Stimulated activated CD4-positive, alpha-beta T cell treated with anti-CD3 and anti-CD28 coated beads, Interleukin-2, amount 100 ng/mL, for 4 hours (primary cell): ENCODE measurements around the gene HNRNPA3.
A peak's percentile ranks its signal among the peaks of the same experiment; 100 is the strongest.
"Not testable (repeated sequence)": the region's sequence is repeated elsewhere in the genome, so short reads cannot be mapped to it uniquely, and the experiment has no call there.

ENCODE experiments used
- DNase-seq: peaks from one replicate; pipeline ENCODE4 v3.0.0-alpha.2; 2020; ENCODE audit warnings: low read depth

The HNRNPA3 gene

DNA sequence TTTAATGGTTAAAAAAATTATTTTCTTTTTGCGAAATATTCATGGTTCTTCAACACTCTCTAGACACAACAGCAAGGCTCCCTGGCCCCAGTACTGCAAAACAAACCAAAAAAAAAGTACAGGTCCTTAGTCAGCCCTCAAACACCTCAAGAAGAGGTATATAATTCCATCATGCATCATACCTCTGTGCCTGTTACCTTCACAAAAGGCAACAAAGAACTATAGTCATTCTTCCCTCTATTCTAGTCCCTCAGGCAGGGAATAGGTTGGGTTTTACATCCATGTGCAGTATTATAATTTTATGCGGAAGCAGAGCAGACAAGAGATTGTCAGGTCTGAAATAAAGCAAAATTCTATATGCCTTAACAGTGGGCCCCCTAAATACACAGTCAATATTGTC lies 43.4 kb downstream of the HNRNPA3 start:
- no peak for DNase-seq

DNA sequence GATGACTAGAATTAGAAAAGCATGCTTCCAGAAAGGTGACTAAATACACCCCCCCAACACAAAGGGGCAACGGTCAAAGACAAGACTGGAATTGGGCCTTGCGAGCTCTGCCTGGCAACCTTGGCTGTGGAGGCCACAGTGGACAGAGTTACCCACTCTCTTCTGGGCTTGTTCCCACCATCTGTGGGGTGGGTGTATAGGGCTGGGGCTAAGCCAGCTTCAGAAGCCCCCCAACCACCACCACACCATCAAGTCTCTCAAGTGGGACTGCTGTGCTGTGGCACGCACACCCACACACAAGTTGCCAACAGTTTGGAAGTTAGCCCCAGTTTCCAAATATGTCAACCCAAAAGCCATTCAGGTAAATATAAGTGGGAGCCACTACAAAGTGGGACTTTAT lies 44.1 kb downstream of the HNRNPA3 start:
- no peak for DNase-seq

DNA sequence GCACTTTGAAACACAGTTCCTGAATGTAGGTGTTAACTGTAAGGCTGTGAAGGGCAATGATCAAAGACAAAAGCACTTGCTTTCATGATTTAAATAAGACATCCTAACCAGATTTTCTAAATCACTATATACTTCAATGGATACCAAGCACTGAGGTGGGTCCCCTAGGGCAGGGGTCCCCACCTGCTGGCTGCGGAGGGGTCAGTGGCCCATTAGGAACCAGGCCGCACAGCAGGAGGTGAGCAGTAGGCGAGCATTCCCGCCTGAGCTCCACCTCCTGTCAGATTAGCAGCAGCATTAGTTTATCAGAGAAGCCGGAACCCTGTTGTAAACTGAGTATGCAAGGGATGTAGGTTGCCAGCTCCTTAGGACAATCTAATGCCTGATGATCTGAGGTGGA lies 44.9 kb downstream of the HNRNPA3 start:
- DNase-seq = no peak

DNA sequence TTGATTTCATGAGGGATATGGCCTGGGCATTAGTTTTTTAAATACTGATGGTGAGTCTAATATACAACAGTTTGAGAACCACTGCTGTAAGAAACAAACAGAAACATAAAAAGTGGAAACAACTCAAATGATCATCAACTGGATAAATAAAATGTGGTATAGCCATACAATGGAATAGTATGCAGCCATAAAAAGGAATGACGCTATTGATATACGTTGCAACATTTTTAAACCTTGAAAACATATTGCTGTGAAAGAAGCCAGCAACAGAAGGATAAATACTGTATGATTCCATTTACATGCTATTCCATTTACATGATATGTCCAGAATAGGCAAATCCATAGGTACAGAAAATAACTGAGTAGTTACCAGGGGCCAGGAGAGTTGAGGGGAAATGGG lies 45.5 kb downstream of the HNRNPA3 start:
- no peak for DNase-seq

DNA sequence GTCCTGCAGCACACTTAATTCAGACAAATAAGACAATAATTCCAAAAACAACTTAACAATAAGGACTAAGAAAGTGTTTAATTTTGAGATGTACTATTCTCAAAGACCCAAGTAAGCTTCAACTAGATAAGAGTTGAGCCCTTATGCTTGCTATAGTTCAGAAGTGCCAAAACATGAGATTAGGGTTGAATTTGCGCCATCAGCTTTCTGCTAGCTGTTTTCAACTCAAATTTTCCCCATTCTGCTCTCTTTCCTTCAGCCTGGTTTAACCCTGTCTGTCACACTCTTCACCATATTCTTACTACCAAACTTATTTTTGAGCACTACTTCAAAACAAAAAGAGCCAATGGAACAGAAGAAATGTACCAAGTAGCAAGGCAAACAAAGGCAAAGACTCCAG lies 47.8 kb downstream of the HNRNPA3 start:
- DNase-seq = no peak

GRCh38 chr2:177261116-177262060 lies 48.8 kb downstream of the HNRNPA3 start:
- DNase-seq = no peak

- DNase-seq = no peak
These were observed 49.5 kb downstream of the HNRNPA3 start for GRCh38 chr2:177262092-177262491.

- no peak for DNase-seq
These were observed 50.4 kb downstream of the HNRNPA3 start for GRCh38 chr2:177262958-177263450.

DNA sequence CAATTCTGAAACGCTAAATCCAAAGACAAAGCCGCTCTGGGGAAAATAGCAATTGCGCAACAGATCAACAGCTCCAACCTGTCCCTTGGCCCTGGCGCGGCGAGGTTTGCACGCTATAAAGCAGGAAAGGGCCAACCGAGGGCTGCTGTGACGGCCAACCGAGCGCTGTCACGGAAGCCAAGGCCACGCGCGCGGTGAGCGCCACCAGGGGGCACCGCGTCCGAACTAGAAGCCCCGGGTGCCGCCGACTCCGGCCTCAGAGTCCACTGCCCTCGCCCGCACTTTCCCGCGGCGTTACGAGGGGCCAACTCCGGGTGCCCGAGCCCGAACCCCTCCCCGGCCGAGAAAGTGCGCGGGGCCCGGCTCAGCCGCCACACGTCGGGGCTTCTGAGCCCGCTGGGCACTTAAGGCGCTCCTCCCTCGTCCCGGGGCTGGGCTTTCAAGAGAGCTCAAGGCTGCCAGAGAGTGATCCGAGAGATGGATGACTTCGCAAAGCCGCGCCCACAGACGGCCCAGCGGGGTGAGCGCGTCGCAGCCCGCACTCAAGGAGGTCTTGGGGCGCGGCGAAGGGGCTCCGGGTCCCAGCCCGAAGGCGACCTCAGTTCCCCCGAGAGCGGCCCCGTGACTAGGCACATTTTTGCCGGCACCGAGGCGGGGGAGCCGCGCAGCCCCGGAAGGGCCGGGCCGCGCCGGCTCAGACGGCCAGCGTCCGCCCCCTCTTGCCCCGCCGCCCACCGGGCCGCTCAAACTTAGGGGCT lies 51.0 kb downstream of the HNRNPA3 start:
- DNase-seq = peak; percentile 83

GRCh38 chr2:177264209-177264692 lies 51.7 kb downstream of the HNRNPA3 start:
- no peak for DNase-seq

DNA sequence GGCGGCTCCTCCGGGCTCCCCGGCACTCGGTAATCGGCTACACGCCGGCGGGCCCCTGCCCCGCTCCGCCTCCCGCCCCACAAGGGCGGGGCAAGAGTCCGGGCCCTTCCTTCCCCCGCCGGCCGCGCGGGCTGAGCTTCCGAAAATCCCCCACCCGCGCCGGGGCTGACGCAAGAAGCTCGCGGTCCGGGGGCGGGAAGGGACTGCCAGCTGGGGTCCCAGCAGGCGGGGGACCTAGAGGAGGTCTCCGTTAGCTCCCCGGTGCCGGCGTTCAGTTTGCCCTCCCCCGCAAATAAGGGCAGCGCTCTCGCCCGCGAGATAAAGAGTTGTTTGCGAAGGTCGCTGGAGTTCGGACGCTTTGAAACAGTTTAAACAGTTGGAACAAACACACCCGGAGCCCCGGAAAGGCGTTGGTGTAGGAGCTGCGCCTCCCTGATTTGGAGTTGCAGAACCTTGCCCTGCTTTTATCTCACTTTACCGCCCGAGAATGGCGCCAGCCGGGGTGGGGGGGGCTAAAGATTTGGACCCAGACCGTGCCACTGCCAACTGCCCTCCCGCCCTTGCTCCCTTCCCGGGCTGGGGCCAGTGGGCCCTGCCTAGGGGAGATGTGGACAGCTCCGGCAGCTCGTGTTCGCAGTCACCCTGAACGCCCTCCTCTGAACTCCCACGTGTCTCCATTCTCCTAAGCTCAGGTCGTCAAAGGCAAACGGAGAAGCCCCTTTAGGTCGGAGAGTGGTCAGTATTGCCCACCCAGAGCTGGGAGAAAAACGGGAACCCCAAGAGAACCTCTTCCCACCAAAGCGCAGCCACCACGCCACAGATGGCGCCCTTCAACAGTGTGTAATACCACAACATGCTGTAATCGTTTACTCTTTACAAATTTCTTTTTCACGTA lies 52.3 kb downstream of the HNRNPA3 start, which contains the start of gene NFE2L2:
TSS of gene NFE2L2 (minus strand) at position 35 of the 895 bp plus-strand sequence. CDS start 151 bp downstream, outside the sequence.
- DNase-seq = peak; percentile 97

GRCh38 chr2:177265824-177266817 lies 53.5 kb downstream of the HNRNPA3 start:
- no peak for DNase-seq

GRCh38 chr2:177266955-177267354 lies 54.4 kb downstream of the HNRNPA3 start:
- DNase-seq = not testable (repeated sequence)

- DNase-seq = no peak
These were observed 55.7 kb downstream of the HNRNPA3 start for GRCh38 chr2:177268187-177268871.

GRCh38 chr2:177268901-177269300 lies 56.3 kb downstream of the HNRNPA3 start:
- no peak for DNase-seq

DNA sequence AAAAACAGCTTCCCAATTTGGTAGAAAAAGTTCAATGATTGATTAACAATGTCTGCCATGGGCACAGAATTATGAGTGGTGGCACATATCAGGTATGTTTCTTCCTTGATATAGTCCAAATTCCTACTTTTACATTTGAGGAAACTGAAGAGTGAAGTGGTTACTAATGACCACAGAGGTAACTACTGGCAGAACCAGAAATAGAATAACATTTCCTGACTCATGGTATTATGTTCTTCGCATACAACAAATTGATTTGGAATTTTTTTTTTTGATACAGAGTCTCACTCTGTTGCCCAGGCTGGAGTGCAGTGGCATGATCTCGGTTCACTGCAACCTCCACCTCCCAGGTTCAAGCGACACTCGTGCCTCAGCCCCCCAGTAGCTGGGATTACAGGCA lies 57.9 kb downstream of the HNRNPA3 start:
- no peak for DNase-seq

- no peak for DNase-seq
These were observed 59.5 kb downstream of the HNRNPA3 start for GRCh38 chr2:177271981-177272666.

GRCh38 chr2:177272765-177273164 lies 60.2 kb downstream of the HNRNPA3 start:
- no peak for DNase-seq

- DNase-seq = no peak
These were observed 60.8 kb downstream of the HNRNPA3 start for GRCh38 chr2:177273408-177273807.
